Measurements from ENCODE around the gene HDAC4. TPM values are rescaled to one million over a fixed set of nuclear protein-coding genes. Genes with fewer than 3 reads are reported as not detected.

Gene HDAC4
- total RNA-seq, 1 donor from 2014 or later = 65.7 TPM

DNA sequence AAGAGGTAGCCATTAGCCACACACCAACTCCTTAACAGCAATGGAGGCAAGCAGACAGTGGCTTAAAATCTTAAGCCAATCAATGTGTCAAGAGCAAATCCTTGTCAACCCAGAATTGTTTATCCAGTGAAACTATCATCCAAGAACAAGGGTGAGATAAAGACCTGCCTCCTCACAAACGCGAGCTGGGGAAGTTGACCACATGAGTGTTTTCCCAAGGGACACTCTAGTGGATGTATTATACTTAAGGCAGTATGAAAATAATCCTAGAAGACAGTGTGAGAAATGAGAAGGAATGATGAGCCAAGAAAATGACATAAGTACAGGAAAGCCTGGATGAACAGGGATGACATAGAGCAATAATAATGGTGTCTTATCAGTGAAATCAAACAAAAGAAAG lies 343.3 kb downstream of the HDAC4 start:
- TF ChIP-seq, protein P1, sequence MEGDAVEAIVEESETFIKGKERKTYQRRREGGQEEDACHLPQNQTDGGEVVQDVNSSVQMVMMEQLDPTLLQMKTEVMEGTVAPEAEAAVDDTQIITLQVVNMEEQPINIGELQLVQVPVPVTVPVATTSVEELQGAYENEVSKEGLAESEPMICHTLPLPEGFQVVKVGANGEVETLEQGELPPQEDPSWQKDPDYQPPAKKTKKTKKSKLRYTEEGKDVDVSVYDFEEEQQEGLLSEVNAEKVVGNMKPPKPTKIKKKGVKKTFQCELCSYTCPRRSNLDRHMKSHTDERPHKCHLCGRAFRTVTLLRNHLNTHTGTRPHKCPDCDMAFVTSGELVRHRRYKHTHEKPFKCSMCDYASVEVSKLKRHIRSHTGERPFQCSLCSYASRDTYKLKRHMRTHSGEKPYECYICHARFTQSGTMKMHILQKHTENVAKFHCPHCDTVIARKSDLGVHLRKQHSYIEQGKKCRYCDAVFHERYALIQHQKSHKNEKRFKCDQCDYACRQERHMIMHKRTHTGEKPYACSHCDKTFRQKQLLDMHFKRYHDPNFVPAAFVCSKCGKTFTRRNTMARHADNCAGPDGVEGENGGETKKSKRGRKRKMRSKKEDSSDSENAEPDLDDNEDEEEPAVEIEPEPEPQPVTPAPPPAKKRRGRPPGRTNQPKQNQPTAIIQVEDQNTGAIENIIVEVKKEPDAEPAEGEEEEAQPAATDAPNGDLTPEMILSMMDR (IDR thresholded peaks at IDR 0.05) = no peak
- DNase-seq (ENCODE audit: low spot score in 2 of 2) = no peak
- H3K36me3 ChIP-seq = peaks cover 23 to 56% of the 10 kb centered on the region in 2 donors
- H3K27me3 ChIP-seq = no peaks in the 10 kb centered on the region
- H3K4me3 ChIP-seq = no peak overlapping the region
- H3K9me3 ChIP-seq = no peaks in the 10 kb centered on the region
- intact Hi-C loops (cut with DNase I) = no loop called here
- no peak overlapping the region for H3K27ac ChIP-seq
- no peaks in the 10 kb centered on the region for H3K4me1 ChIP-seq

DNA sequence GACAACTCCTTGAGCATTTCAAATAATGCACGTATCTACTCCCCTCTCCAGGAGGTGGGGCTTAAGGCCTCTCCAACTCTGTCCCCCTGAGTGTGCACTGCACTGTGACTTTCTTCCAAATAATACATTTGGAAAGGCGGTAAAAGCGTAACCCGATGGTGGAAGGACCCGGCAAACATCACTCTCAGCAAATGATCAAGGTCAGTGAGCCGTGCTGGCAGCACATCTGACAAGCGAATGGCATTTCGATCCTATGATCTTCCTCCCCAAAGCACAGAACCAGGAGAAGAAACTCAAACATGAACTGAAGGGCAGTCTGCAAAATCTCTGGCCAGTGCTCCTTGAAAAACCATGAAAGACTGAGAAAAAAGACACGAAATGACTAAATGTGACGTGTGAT lies 344.2 kb downstream of the HDAC4 start:
- no peaks in the 10 kb centered on the region for H3K4me1 ChIP-seq
- no peaks in the 10 kb centered on the region for H3K27me3 ChIP-seq
- H3K27ac ChIP-seq = no peak overlapping the region
- intact Hi-C loops (cut with DNase I) = no loop called here
- H3K9me3 ChIP-seq = no peaks in the 10 kb centered on the region
- peaks cover 26 to 57% of the 10 kb centered on the region in 2 donors for H3K36me3 ChIP-seq
- TF ChIP-seq, protein P1 (IDR thresholded peaks at IDR 0.05) = no peak
- H3K4me3 ChIP-seq = no peak overlapping the region
- DNase-seq (ENCODE audit: low spot score in 2 of 2) = no peak

- H3K4me1 ChIP-seq = no peaks in the 10 kb centered on the region
- TF ChIP-seq, protein P1 (IDR thresholded peaks at IDR 0.05) = no peak
- no peaks in the 10 kb centered on the region for H3K9me3 ChIP-seq
- no peak for DNase-seq (ENCODE audit: low spot score in 2 of 2)
- no peaks in the 10 kb centered on the region for H3K27me3 ChIP-seq
- H3K36me3 ChIP-seq = peaks cover 26 to 59% of the 10 kb centered on the region in 2 donors
- H3K27ac ChIP-seq = no peak overlapping the region
- no peak overlapping the region for H3K4me3 ChIP-seq
- intact Hi-C loops (cut with DNase I) = no loop called here
These were observed 344.9 kb downstream of the HDAC4 start for GRCh38 chr2:239055756-239056493.

DNA sequence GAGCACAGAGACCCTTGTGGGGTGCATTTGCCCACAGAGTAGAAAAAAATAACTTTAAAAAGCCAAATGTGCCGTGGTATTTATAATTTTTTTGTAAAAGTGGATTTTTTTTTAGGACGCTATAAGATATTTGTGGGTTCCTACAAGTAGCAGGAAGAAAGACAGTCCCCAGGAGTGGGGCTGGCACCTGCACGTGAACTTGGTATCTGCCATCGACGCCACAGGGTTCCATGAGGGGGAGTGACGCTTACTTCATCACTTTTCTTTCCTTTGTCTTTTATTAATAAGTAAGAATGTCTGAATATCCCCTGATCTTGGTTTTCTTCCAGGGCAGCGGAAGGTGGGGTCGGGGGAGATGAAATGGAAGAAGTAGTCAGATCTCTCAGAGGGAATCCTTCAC lies 345.9 kb downstream of the HDAC4 start:
- TF ChIP-seq, protein P1 (IDR thresholded peaks at IDR 0.05) = no peak
- no peaks in the 10 kb centered on the region for H3K27me3 ChIP-seq
- H3K9me3 ChIP-seq = peaks cover 0 to 3% of the 10 kb centered on the region in 2 donors
- no peaks in the 10 kb centered on the region for H3K4me1 ChIP-seq
- no peak overlapping the region for H3K4me3 ChIP-seq
- H3K36me3 ChIP-seq = peaks cover 26 to 68% of the 10 kb centered on the region in 2 donors
- H3K27ac ChIP-seq = no peak overlapping the region
- intact Hi-C loops (cut with DNase I) = no loop called here
- DNase-seq (ENCODE audit: low spot score in 2 of 2) = no peak

GRCh38 chr2:239053801-239054503 lies 346.9 kb downstream of the HDAC4 start:
- peaks cover 0 to 3% of the 10 kb centered on the region in 2 donors for H3K9me3 ChIP-seq
- intact Hi-C loops (cut with DNase I) = no loop called here
- H3K27me3 ChIP-seq = no peaks in the 10 kb centered on the region
- no peaks in the 10 kb centered on the region for H3K4me1 ChIP-seq
- no peak overlapping the region for H3K27ac ChIP-seq
- no peak overlapping the region for H3K4me3 ChIP-seq
- peaks cover 26 to 71% of the 10 kb centered on the region in 2 donors for H3K36me3 ChIP-seq
- TF ChIP-seq, protein P1 (IDR thresholded peaks at IDR 0.05) = no peak
- no peak for DNase-seq (ENCODE audit: low spot score in 2 of 2)
